Hematopoietic multipotent progenitor cell treated with erythropoietin and hydrocortisone succinate and interleukin-3 and kit ligand, for 4 days (in vitro differentiated cells): Measurements from ENCODE around the gene MUC6.

Source experiments
- DNase-seq: peaks from one replicate; pipeline ENCODE4 v3.0.0-alpha.2; 2015

MUC6 gene

GRCh38 chr11:1049911-1050580 lies 13.5 kb upstream of the MUC6 start:
- no peak for DNase-seq

GRCh38 chr11:1049431-1049891 lies 12.9 kb upstream of the MUC6 start:
- peak; percentile 68 for DNase-seq

GRCh38 chr11:1049071-1049405 lies 12.5 kb upstream of the MUC6 start:
- no peak for DNase-seq

DNA sequence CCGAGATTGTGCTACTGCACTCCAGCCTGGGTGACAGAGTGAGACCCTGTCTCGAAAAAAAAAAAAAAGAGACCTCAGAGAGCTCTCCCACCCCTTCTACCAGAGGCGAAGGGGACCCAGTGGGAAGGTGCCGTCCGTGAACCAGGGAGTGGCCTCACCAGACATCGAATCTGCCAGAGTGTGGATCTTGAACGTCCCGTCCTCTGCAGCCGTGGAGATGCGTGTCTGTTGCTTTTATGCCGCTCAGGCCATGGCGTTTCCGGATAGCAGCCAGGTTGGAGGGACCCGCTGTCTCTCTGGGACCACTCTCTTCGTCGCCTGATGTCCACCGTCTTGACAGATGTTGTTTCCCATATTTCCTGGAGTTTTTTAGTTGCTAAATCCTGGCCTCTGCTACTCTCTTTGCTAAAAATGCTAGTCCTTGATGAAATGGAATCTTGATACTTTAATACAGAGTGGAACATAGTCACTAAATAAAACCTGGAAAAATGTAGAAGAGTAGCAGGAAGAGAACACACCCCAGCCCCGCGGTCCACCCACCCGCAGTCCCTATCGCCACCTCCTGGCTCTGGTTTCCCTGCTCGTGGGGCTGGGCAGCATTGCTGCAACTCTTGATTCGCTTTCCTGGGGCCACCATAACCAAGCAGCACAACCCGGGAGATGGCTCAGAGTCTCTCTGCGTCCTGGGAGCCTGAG lies 12.0 kb upstream of the MUC6 start:
- peak; percentile 27 for DNase-seq

DNA sequence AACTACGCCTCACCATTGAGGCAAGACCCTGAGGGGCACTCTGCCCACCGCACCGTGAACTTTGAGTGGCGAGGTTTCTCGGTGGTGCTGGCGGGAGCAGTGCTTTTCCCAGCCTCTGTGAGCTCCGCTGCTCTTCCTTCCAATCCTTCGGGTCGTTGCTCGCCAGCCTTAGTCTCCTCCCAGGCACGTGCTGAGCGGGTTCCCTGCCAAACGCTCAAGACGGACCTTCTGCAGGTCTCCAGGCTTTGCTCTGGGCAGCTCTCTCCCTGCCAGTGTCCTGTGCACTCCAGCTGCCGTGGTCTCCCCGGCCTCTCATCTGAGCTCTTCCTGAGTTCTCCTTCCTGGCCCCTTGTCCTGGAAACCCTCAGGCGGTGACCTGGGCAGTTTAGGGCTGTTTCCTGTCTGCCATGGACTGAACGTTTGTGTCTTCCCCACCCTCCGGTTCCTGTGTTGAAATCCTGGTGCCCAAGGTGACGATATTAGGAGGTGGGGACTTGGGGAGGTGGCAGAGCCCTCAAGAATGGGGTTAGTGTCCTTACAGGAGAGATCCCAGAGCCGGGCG lies 11.2 kb upstream of the MUC6 start:
- DNase-seq: no peak

DNA sequence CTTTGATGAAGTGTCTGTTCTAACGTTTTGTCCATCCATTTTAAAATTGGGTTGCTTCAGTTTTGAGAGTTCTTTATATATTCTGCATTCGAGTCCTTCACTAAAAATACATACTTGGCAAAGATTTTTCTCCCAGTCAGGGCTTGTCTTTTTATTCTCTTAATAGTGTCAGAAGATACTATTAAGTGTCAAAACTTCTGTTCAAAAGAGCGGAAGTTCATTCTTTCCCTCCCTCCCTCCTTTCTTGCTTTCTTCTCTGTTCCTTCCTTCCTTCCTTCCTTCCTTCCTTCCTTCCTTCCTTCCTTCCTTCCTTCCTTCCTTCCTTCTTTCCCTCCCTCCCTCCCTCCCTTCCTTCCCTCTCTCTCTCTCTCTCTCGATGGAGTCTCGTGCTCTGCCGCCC lies 7.6 kb upstream of the MUC6 start:
- DNase-seq: no peak

GRCh38 chr11:1043563-1044096 lies 7.1 kb upstream of the MUC6 start:
- no peak for DNase-seq

- DNase-seq: no peak
Measured at GRCh38 chr11:1042626-1043562, 6.4 kb upstream of the MUC6 start.

DNA sequence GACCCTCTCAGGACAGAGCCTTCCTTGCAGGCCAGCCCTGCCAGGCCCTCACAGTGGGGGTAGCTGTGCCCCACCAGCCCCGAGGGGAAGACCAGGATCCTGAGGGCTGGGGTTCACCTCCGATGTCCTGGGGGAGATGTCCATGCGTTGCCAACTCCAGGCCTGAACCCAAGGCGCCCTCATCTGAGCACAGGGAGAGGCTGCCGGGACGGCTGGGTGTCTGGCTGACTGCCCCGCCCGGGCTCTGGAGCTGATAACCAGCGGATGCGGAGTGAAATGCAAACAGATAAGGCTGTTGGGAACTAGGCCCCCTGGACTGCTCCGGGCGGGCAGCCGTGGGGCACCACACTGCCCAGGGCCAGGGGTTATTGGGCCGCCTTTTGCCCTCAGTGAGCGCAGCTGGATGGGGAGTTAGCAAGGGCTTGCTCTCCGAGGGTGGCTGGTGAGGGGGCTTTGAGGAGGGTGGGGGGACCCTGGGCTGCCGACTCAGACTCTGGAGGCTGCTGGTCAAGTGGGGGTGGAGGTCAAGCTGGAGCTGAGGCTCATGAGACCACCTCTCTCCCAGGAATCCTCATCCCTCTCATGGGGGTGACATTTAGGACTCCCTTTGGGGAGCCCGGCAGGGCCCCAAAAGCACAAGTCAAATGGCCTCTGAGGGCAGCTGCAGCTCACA lies 5.6 kb upstream of the MUC6 start:
- peak; percentile 79 for DNase-seq

- no peak for DNase-seq
Measured at GRCh38 chr11:1041471-1041870, 5.0 kb upstream of the MUC6 start.

GRCh38 chr11:1041149-1041467 lies 4.6 kb upstream of the MUC6 start:
- DNase-seq: no peak

DNA sequence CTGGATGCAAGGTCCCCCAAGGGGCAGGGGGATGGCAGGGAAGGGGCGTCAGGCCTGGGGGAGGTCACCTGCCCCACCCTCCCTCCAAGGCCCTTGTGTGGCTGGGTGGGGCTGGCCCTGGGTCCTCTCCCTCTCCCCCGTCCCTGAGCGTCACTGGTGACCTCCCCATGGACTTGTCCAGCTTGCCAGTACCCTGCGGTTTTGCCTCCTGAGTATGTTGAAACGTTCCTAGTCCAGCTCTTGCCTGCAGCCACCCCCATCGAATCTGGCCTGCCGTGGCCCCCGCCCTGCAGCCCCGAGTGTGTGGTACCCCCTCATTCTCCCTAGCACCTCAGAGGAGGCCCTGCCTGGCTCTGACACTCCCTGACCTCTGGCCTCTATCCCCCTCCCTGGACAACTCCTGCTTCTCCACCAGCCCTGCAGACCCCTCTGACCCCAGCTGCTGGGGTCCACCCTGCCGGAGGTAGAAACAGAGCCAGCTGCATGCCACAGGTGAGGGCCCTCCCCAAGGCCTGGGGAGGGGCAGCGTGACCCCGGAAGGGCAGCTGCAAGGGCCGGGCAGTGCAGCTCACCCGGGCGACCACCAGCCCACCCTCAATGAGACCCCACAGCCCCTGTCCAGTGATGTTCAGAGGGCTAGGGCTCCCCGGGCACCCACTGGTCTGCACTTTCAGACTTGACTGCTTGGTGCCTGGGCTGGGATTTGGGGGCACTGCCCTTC lies 4.1 kb upstream of the MUC6 start:
- DNase-seq: no peak

- DNase-seq: no peak
Measured at GRCh38 chr11:1039481-1040427, 3.2 kb upstream of the MUC6 start.

GRCh38 chr11:1038921-1039320 lies 2.4 kb upstream of the MUC6 start:
- DNase-seq: no peak

GRCh38 chr11:1038361-1038760 lies 1.8 kb upstream of the MUC6 start:
- no peak for DNase-seq

GRCh38 chr11:1037506-1038055 lies 1.1 kb upstream of the MUC6 start:
- DNase-seq: no peak

DNA sequence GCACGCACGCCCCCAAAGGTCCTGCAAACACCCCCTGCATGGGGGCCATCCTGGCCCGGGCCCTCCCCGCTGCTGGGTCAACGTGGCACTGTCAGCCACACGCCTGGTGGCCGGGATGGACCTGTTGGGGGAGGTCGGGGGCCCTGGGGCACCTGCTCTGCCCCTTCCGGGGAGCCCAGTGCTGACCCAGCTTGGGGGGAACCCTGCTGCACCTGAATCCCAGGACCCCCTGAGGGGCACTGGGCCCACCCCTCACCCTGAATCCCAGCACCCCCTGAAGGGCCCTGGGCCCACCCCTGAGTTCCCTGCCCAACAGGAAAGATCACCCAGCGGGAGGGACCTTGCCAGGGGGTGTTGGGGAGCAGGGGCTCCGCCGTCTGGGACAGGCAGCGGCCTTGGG lies 413 bp upstream of the MUC6 start:
- DNase-seq: no peak

GRCh38 chr11:1035577-1036283 lies 788 bp downstream of the MUC6 start:
- no peak for DNase-seq

DNA sequence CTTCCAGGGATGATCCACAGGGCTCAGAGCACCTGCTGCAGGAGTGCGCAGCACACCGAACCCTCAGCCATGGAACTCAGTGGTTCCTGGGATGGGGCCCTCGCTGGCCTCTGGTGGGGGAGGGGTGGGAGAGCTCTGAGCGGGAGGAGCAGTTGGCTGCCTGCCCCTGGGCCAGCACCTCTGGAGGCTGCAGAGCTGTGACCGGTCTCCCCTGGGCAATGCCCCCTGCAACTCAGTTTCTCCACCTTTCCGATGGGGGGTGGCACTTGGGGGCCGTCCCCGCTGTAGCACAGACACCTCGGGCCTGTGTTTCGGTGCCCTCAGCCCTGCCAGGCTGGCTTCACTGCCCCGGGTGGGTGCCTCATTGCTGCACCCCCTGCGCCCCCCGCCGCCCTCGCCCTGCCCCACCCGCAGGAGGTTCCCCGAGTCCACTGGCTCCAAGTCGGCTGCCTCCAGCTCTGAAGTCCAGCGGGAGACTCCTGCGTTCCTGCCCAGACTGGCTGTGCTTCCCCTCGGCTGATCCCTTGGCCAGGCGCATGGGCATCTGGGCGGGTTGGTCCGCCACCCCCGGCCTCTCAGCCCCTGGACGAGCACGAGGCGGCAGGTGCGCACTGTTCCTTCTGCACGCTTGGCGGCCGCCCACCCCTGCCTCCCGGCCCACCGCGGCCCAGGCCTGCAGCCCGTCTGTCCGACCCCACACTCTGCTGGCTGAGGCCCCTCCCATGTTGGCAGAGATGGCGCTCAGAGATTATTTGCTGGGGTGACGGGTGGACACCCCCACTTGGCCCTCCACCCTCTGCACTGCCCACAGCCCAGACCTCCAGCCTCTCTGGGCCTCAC lies 1.8 kb downstream of the MUC6 start:
- no peak for DNase-seq
